AG10803 (cell line): ENCODE results near the gene SPATA7.

Experiments used
- DNase-seq: peaks from one replicate; pipeline ENCODE4 v3.0.0; 2010; ENCODE audit warnings: low read depth
- H3K4me3 ChIP-seq: 2 replicates; pipeline ENCODE4 v1.5.1; 2011; ENCODE audit warnings: mild to moderate bottlenecking, low read length, control low read depth
- CTCF ChIP-seq: conservative IDR thresholded peaks from 2 replicates; pipeline ENCODE4 v1.5.1; 2011; ENCODE audit warnings: mild to moderate bottlenecking, low read length, control low read depth, inconsistent platforms

SPATA7 gene

GRCh38 chr14:88352698-88353097, 32.8 kb upstream of the SPATA7 start:
- no peak for DNase-seq
- no peak for TF ChIP-seq CTCF
- no peak overlapping the region for H3K4me3 ChIP-seq

- DNase-seq: no peak
- no peak overlapping the region for H3K4me3 ChIP-seq
- no peak for TF ChIP-seq CTCF
Observed at GRCh38 chr14:88354358-88354757, 31.1 kb upstream of the SPATA7 start.

- no peak for TF ChIP-seq CTCF
- no peak overlapping the region for H3K4me3 ChIP-seq
- no peak for DNase-seq
Observed at GRCh38 chr14:88359500-88359899, 26.0 kb upstream of the SPATA7 start.

- H3K4me3 ChIP-seq: no peak overlapping the region
- DNase-seq: no peak
- TF ChIP-seq CTCF: no peak
Observed at GRCh38 chr14:88363644-88364043, 21.8 kb upstream of the SPATA7 start.

- no peak for TF ChIP-seq CTCF
- no peak overlapping the region for H3K4me3 ChIP-seq
- no peak for DNase-seq
Observed at GRCh38 chr14:88364710-88365413, 20.6 kb upstream of the SPATA7 start.

- no peak overlapping the region for H3K4me3 ChIP-seq
- no peak for TF ChIP-seq CTCF
- no peak for DNase-seq
Observed at GRCh38 chr14:88369496-88369895, 16.0 kb upstream of the SPATA7 start.

GRCh38 chr14:88379706-88380343, 5.6 kb upstream of the SPATA7 start:
- no peak for TF ChIP-seq CTCF
- no peak for DNase-seq
- H3K4me3 ChIP-seq: no peak overlapping the region
